IPS-18a (cell line): ENCODE results near the gene STRA6.

Experiments used
- H3K27ac ChIP-seq: one replicate; pipeline ENCODE4 v1.5.1; 2013; ENCODE audit warnings: low read length
- H3K27me3 ChIP-seq: one replicate; pipeline ENCODE4 v1.6.1; 2013; ENCODE audit warnings: mild to moderate bottlenecking, low read length; ENCODE audit not compliant: control insufficient read depth, insufficient read depth
- H3K36me3 ChIP-seq: one replicate; pipeline ENCODE4 v1.6.1; 2013; ENCODE audit warnings: low read depth, low read length; ENCODE audit not compliant: control insufficient read depth
- H3K4me1 ChIP-seq: one replicate; pipeline ENCODE4 v1.6.1; 2013; ENCODE audit warnings: low read depth, low read length; ENCODE audit not compliant: control insufficient read depth
- H3K4me3 ChIP-seq: one replicate; pipeline ENCODE4 v1.5.1; 2013; ENCODE audit warnings: low read length
- H3K9ac ChIP-seq: one replicate; pipeline ENCODE4 v1.6.1; 2013; ENCODE audit warnings: mild to moderate bottlenecking, low read length, moderate library complexity
- H3K9me3 ChIP-seq: one replicate; pipeline ENCODE4 v1.6.1; 2013; ENCODE audit warnings: low read depth, low read length; ENCODE audit not compliant: control insufficient read depth

Gene STRA6

GRCh38 chr15:74240002-74240568, 37.5 kb upstream of the STRA6 start:
- no peaks in the 10 kb centered on the region for H3K9me3 ChIP-seq
- peaks cover 9% of the 10 kb centered on the region for H3K27me3 ChIP-seq
- H3K4me1 ChIP-seq, result peaks cover 20% of the 10 kb centered on the region
- H3K36me3 ChIP-seq, result no peaks in the 10 kb centered on the region
- no peak overlapping the region for H3K9ac ChIP-seq
- H3K4me3 ChIP-seq, result no peak overlapping the region
- no peak overlapping the region for H3K27ac ChIP-seq

GRCh38 chr15:74239051-74239705, 36.6 kb upstream of the STRA6 start:
- H3K36me3 ChIP-seq, result no peaks in the 10 kb centered on the region
- H3K9me3 ChIP-seq, result no peaks in the 10 kb centered on the region
- H3K9ac ChIP-seq, result no peak overlapping the region
- H3K4me1 ChIP-seq, result peaks cover 16% of the 10 kb centered on the region
- no peak overlapping the region for H3K4me3 ChIP-seq
- peaks cover 3% of the 10 kb centered on the region for H3K27me3 ChIP-seq
- no peak overlapping the region for H3K27ac ChIP-seq

GRCh38 chr15:74235962-74236361, 33.4 kb upstream of the STRA6 start, which contains the start of gene CCDC33:
CCDC33 (plus strand) TSS chr15:74236326; CDS start chr15:74236720, 394 bp downstream.
- H3K27me3 ChIP-seq, result peaks cover 12% of the 10 kb centered on the region
- H3K27ac ChIP-seq, result no peak within 1 kb of the TSS
- peaks cover 14% of the 10 kb centered on the region for H3K4me1 ChIP-seq
- no peak within 1 kb of the TSS for H3K9ac ChIP-seq
- H3K9me3 ChIP-seq, result no peaks in the 10 kb centered on the region
- H3K4me3 ChIP-seq, result no peak within 1 kb of the TSS
- no peaks in the 10 kb centered on the region for H3K36me3 ChIP-seq

GRCh38 chr15:74234598-74234875, 31.9 kb upstream of the STRA6 start:
- H3K9me3 ChIP-seq, result no peaks in the 10 kb centered on the region
- no peak overlapping the region for H3K27ac ChIP-seq
- peaks cover 14% of the 10 kb centered on the region for H3K4me1 ChIP-seq
- H3K27me3 ChIP-seq, result peaks cover 15% of the 10 kb centered on the region
- no peak overlapping the region for H3K4me3 ChIP-seq
- no peak overlapping the region for H3K9ac ChIP-seq
- H3K36me3 ChIP-seq, result no peaks in the 10 kb centered on the region

GRCh38 chr15:74233851-74234597, 31.4 kb upstream of the STRA6 start:
- peaks cover 11% of the 10 kb centered on the region for H3K27me3 ChIP-seq
- H3K36me3 ChIP-seq, result no peaks in the 10 kb centered on the region
- no peak overlapping the region for H3K27ac ChIP-seq
- peaks cover 9% of the 10 kb centered on the region for H3K4me1 ChIP-seq
- no peaks in the 10 kb centered on the region for H3K9me3 ChIP-seq
- no peak overlapping the region for H3K4me3 ChIP-seq
- H3K9ac ChIP-seq, result no peak overlapping the region

GRCh38 chr15:74233373-74233772, 30.8 kb upstream of the STRA6 start:
- Histone ChIP-seq H3K4me3 (no peak overlapping the region), H3K4me1 (peaks cover 8% of the 10 kb centered on the region), H3K9ac (no peak overlapping the region), H3K27ac (no peak overlapping the region), H3K9me3 (no peaks in the 10 kb centered on the region), H3K36me3 (no peaks in the 10 kb centered on the region), H3K27me3 (peaks cover 11% of the 10 kb centered on the region)

- no peak overlapping the region for H3K9ac ChIP-seq
- no peak overlapping the region for H3K27ac ChIP-seq
Observed at GRCh38 chr15:74231475-74231874, 28.9 kb upstream of the STRA6 start.

GRCh38 chr15:74229686-74230085, 27.1 kb upstream of the STRA6 start:
- peaks cover 47% of the 10 kb centered on the region for H3K27me3 ChIP-seq
- peaks cover 13% of the 10 kb centered on the region for H3K4me1 ChIP-seq
- H3K36me3 ChIP-seq, result no peaks in the 10 kb centered on the region
- H3K9ac ChIP-seq, result no peak overlapping the region
- no peak overlapping the region for H3K4me3 ChIP-seq
- H3K9me3 ChIP-seq, result no peaks in the 10 kb centered on the region
- H3K27ac ChIP-seq, result no peak overlapping the region

More at GRCh38 chr15:74231475-74231874, 28.9 kb upstream of the STRA6 start:
- H3K27me3 ChIP-seq, result peaks cover 29% of the 10 kb centered on the region
- no peak overlapping the region for H3K4me3 ChIP-seq
- H3K4me1 ChIP-seq, result peaks cover 13% of the 10 kb centered on the region
- no peaks in the 10 kb centered on the region for H3K9me3 ChIP-seq
- no peaks in the 10 kb centered on the region for H3K36me3 ChIP-seq

GRCh38 chr15:74228723-74229081, 26.1 kb upstream of the STRA6 start:
- peaks cover 21% of the 10 kb centered on the region for H3K4me1 ChIP-seq
- H3K4me3 ChIP-seq, result no peak overlapping the region
- H3K27ac ChIP-seq, result no peak overlapping the region
- H3K36me3 ChIP-seq, result no peaks in the 10 kb centered on the region
- no peaks in the 10 kb centered on the region for H3K9me3 ChIP-seq
- H3K9ac ChIP-seq, result no peak overlapping the region
- peaks cover 57% of the 10 kb centered on the region for H3K27me3 ChIP-seq

GRCh38 chr15:74227968-74228722, 25.6 kb upstream of the STRA6 start:
- Histone ChIP-seq H3K9me3 (no peaks in the 10 kb centered on the region), H3K27me3 (peaks cover 58% of the 10 kb centered on the region), H3K4me1 (peaks cover 27% of the 10 kb centered on the region)

GRCh38 chr15:74226761-74227540, 24.4 kb upstream of the STRA6 start:
- Histone ChIP-seq H3K4me1 (peaks cover 31% of the 10 kb centered on the region), H3K36me3 (no peaks in the 10 kb centered on the region), H3K9ac (no peak overlapping the region), H3K27ac (no peak overlapping the region), H3K27me3 (peaks cover 66% of the 10 kb centered on the region), H3K9me3 (no peaks in the 10 kb centered on the region), H3K4me3 (no peak overlapping the region)

More at GRCh38 chr15:74227968-74228722, 25.6 kb upstream of the STRA6 start:
- H3K9ac ChIP-seq, result no peak overlapping the region
- no peak overlapping the region for H3K4me3 ChIP-seq
- H3K36me3 ChIP-seq, result no peaks in the 10 kb centered on the region
- no peak overlapping the region for H3K27ac ChIP-seq
